CD4-positive, alpha-beta T cell (primary cell): ENCODE data around the gene BTN3A1. TPM values are rescaled to one million over a fixed set of nuclear protein-coding genes. Genes with fewer than 3 reads are reported as not detected.
A peak's percentile ranks its signal among the peaks of the same experiment; 100 is the strongest.

Source experiments
- ATAC-seq: fragments of 200-7000 bp; cut with Tn5 transposase; one replicate; pipeline ENCODE4 v1.10.0; 2022; ENCODE audit warnings: mild to moderate bottlenecking; ENCODE audit not compliant: poor library complexity
- CTCF ChIA-PET: fragments of 350-600 bp; sonication (Branson Sonifier 250); formaldehyde crosslinking; loops from one replicate; lab custom pipeline; 2021; ENCODE audit warnings: antibody characterized with exemption, inconsistent platforms; lab: Charles Lee
- POLR2A ChIA-PET: fragments of 350-600 bp; sonication (Branson Sonifier 250); formaldehyde crosslinking; loops from one replicate; lab custom pipeline; 2021; ENCODE audit warnings: antibody characterized with exemption, inconsistent platforms; lab: Charles Lee
- DNase-seq, 14 experiments: peaks; one replicate each; pipeline ENCODE4 v3.0.0-alpha.2; 2013 to 2020; ENCODE audit warnings: mixed read lengths in 2 of 14
- H3K27ac ChIP-seq, 2 donors: one replicate each; pipeline versions ENCODE4 v1.5.1 to v1.7.0; 2013; ENCODE audit warnings: low read length in 2 of 2, low read depth in 1 of 2, mild to moderate bottlenecking in 1 of 2
- H3K27me3 ChIP-seq, 2 experiments: 1 replicate in 1 of 2; 2 replicates in 1 of 2; pipeline versions ENCODE4 v1.6.1 to v1.7.0; 2013; ENCODE audit warnings: low read length in 2 of 2, control low read depth in 1 of 2, mild to moderate bottlenecking in 1 of 2, moderate library complexity in 1 of 2; ENCODE audit not compliant: insufficient read depth in 2 of 2, control insufficient read depth in 1 of 2
- H3K36me3 ChIP-seq: one replicate; pipeline ENCODE4 v1.6.1; 2013; ENCODE audit warnings: low read length, control low read depth; ENCODE audit not compliant: insufficient read depth
- H3K4me1 ChIP-seq: one replicate; pipeline ENCODE4 v1.6.1; 2013; ENCODE audit warnings: low read length, control low read depth; ENCODE audit not compliant: insufficient read depth
- H3K4me3 ChIP-seq: one replicate; pipeline ENCODE4 v1.5.1; 2013; ENCODE audit warnings: mild to moderate bottlenecking, low read length, moderate library complexity
- H3K9me3 ChIP-seq, 2 experiments: 1 replicate in 1 of 2; 2 replicates in 1 of 2; pipeline versions ENCODE4 v1.6.1 to v1.7.0; 2013; ENCODE audit warnings: low read length in 2 of 2, mild to moderate bottlenecking in 2 of 2, control low read depth in 1 of 2, moderate library complexity in 1 of 2; ENCODE audit not compliant: control insufficient read depth in 1 of 2, insufficient read depth in 1 of 2
- H3K27ac Mint-ChIP-seq: one replicate; pipeline ENCODE4 v1.8.0; 2020; ENCODE audit warnings: mixed read lengths
- H3K27me3 Mint-ChIP-seq: one replicate; pipeline ENCODE4 v1.8.0; 2021; ENCODE audit warnings: mixed read lengths
- H3K36me3 Mint-ChIP-seq: one replicate; pipeline ENCODE4 v1.8.0; 2021; ENCODE audit warnings: low read depth, mixed read lengths
- H3K4me1 Mint-ChIP-seq: one replicate; pipeline ENCODE4 v1.8.0; 2021; ENCODE audit warnings: low read depth, mixed read lengths
- H3K4me3 Mint-ChIP-seq: one replicate; pipeline ENCODE4 v1.8.0; 2020; ENCODE audit warnings: mild to moderate bottlenecking, mixed read lengths
- H3K9me3 Mint-ChIP-seq: one replicate; pipeline ENCODE4 v1.8.0; 2020; ENCODE audit warnings: mixed read lengths
- CTCF ChIP-seq: fragments of 200-600 bp; IDR thresholded peaks from one replicate; pipeline ENCODE4 v1.8.0; 2022; ENCODE audit warnings: antibody characterized with exemption, mild to moderate bottlenecking
- intact Hi-C, 2 experiments: fragments of 100-400 bp; cut with DNase I in 1 of 2; cut with micrococcal nuclease in 1 of 2; formaldehyde crosslinking; loops; one replicate each; pipeline versions ENCODE4 v1.15.1 to v1.9.0; 2023 to 2025; cut with DNase I, micrococcal nuclease
- total RNA-seq, 174 experiments: library from RNA in 2 of 174; stranded (reverse) in 2 of 174; gene quantifications; one replicate each; pipeline ENCODE4 v1.2.3 and lab custom pipeline; 2021 to 2026

The BTN3A1 gene
- total RNA-seq, 2 experiments from 2014 or later, result 109 TPM

GRCh38 chr6:26412954-26413353, 10.9 kb downstream of the BTN3A1 start:
- ChIA-PET POLR2A (no interaction called here), CTCF (no interaction called here)
- Mint-ChIP-seq H3K27me3 (no peaks in the 10 kb centered on the region), H3K27ac (peak overlapping the region; percentile 30), H3K9me3 (peaks cover 2% of the 10 kb centered on the region), H3K4me1 (peaks cover 13% of the 10 kb centered on the region), H3K36me3 (peaks cover 89% of the 10 kb centered on the region), H3K4me3 (no peak overlapping the region)
- peaks cover 0 to 3% of the 10 kb centered on the region in 2 experiments for H3K9me3 ChIP-seq
- DNase-seq (no peak), ATAC-seq (no peak)
- H3K4me1 ChIP-seq, result peaks cover 7% of the 10 kb centered on the region
- H3K27me3 ChIP-seq, result no peaks in the 10 kb centered on the region
- TF ChIP-seq CTCF, result no peak
- intact Hi-C loops, result no loop called here
- H3K4me3 ChIP-seq, result no peak overlapping the region
- H3K36me3 ChIP-seq, result peaks cover 64% of the 10 kb centered on the region
- no peak overlapping the region for H3K27ac ChIP-seq

- Mint-ChIP-seq H3K9me3 (peaks cover 2% of the 10 kb centered on the region), H3K36me3 (peaks cover 78% of the 10 kb centered on the region), H3K27me3 (no peaks in the 10 kb centered on the region), H3K4me3 (no peak overlapping the region), H3K27ac (no peak overlapping the region), H3K4me1 (peaks cover 7% of the 10 kb centered on the region)
- ChIA-PET POLR2A (interaction anchor here (1.1 to 1.4 kb wide), 2 partner anchors 60 to 73 kb away, joined by 3 read pairs; no protein-coding TSS in a partner anchor), CTCF (no interaction called here)
- DNase-seq, result no peak
- intact Hi-C loops, result no loop called here
- Histone ChIP-seq H3K9me3 (peaks cover 0 to 8% of the 10 kb centered on the region in 2 experiments), H3K27ac (no peak overlapping the region), H3K27me3 (no peaks in the 10 kb centered on the region), H3K4me3 (no peak overlapping the region), H3K36me3 (peaks cover 51% of the 10 kb centered on the region), H3K4me1 (peaks cover 5% of the 10 kb centered on the region)
- TF ChIP-seq CTCF, result no peak
- ATAC-seq, result no peak
These were observed 12.2 kb downstream of the BTN3A1 start for GRCh38 chr6:26414281-26414680.

GRCh38 chr6:26415036-26415614, 13.1 kb downstream of the BTN3A1 start:
- Histone ChIP-seq H3K4me1 (peaks cover 2% of the 10 kb centered on the region), H3K9me3 (peaks cover 0 to 8% of the 10 kb centered on the region in 2 experiments), H3K27ac (no peak overlapping the region), H3K36me3 (peaks cover 43% of the 10 kb centered on the region), H3K4me3 (no peak overlapping the region), H3K27me3 (no peaks in the 10 kb centered on the region)
- ChIA-PET POLR2A (interaction anchor here (1.4 kb wide), 1 partner anchor 74 kb away, joined by 3 read pairs; no protein-coding TSS in a partner anchor), CTCF (no interaction called here)
- DNase-seq (no peak), ATAC-seq (no peak)
- H3K4me1 Mint-ChIP-seq, result peaks cover 7% of the 10 kb centered on the region
- intact Hi-C loops, result no loop called here
- no peak overlapping the region for H3K27ac Mint-ChIP-seq
- H3K36me3 Mint-ChIP-seq, result peaks cover 69% of the 10 kb centered on the region
- no peaks in the 10 kb centered on the region for H3K27me3 Mint-ChIP-seq
- H3K4me3 Mint-ChIP-seq, result no peak overlapping the region
- no peak for TF ChIP-seq CTCF
- H3K9me3 Mint-ChIP-seq, result peaks cover 2% of the 10 kb centered on the region
